Central memory CD8-positive, alpha-beta T cell (primary cell): ENCODE data around the gene PRKAR1B.
"Not testable (repeated sequence)": the region's sequence is repeated elsewhere in the genome, so short reads cannot be mapped to it uniquely, and the experiment has no call there.

ENCODE experiments used
- ATAC-seq: fragments of 150-1000 bp; cut with Tn5 transposase; replicated peaks from 2 replicates; pipeline ENCODE4 v1.10.0; 2022; ENCODE audit warnings: mild to moderate bottlenecking, moderate FRiP score, moderate number of reproducible peaks; ENCODE audit not compliant: poor library complexity, severe bottlenecking; ENCODE audit errors: extremely low read depth
- DNase-seq, 2 donors: peaks; one replicate each; pipeline ENCODE4 v3.0.0; 2021; ENCODE audit warnings: low spot score in 2 of 2
- H3K27ac Mint-ChIP-seq: one replicate; pipeline ENCODE4 v1.8.0; 2022; ENCODE audit warnings: low read depth, mild to moderate bottlenecking, moderate library complexity, mixed read lengths
- H3K27me3 Mint-ChIP-seq: one replicate; pipeline ENCODE4 v1.8.0; 2022; ENCODE audit warnings: mixed read lengths
- H3K36me3 Mint-ChIP-seq: one replicate; pipeline ENCODE4 v1.8.0; 2022; ENCODE audit warnings: mild to moderate bottlenecking, moderate library complexity, mixed read lengths; ENCODE audit not compliant: insufficient read depth
- H3K4me1 Mint-ChIP-seq: one replicate; pipeline ENCODE4 v1.8.0; 2022; ENCODE audit warnings: mixed read lengths
- H3K4me3 Mint-ChIP-seq: one replicate; pipeline ENCODE4 v1.8.0; 2022; ENCODE audit warnings: mild to moderate bottlenecking, moderate library complexity, mixed read lengths
- H3K9me3 Mint-ChIP-seq: one replicate; pipeline ENCODE4 v1.8.0; 2022; ENCODE audit warnings: mixed read lengths

The PRKAR1B gene

GRCh38 chr7:657010-657409 is 70.1 kb downstream of the PRKAR1B start:
- ATAC-seq, H3K4me3 Mint-ChIP-seq, H3K9me3 Mint-ChIP-seq, H3K4me1 Mint-ChIP-seq, H3K27ac Mint-ChIP-seq, H3K36me3 Mint-ChIP-seq, DNase-seq, H3K27me3 Mint-ChIP-seq: not testable (repeated sequence)

GRCh38 chr7:655758-656157 is 71.3 kb downstream of the PRKAR1B start:
- Mint-ChIP-seq H3K4me1 (no peaks in the 10 kb centered on the region), H3K36me3 (no peaks in the 10 kb centered on the region), H3K27me3 (no peaks in the 10 kb centered on the region), H3K27ac (no peak overlapping the region), H3K4me3 (no peak overlapping the region), H3K9me3 (no peaks in the 10 kb centered on the region)
- ATAC-seq: no peak
- no peak for DNase-seq

GRCh38 chr7:653829-654764 is 73.0 kb downstream of the PRKAR1B start:
- no peaks in the 10 kb centered on the region for H3K36me3 Mint-ChIP-seq
- no peaks in the 10 kb centered on the region for H3K27me3 Mint-ChIP-seq
- ATAC-seq (no peak), DNase-seq (no peak)
- no peaks in the 10 kb centered on the region for H3K9me3 Mint-ChIP-seq
- H3K27ac Mint-ChIP-seq: no peak overlapping the region
- H3K4me3 Mint-ChIP-seq: no peak overlapping the region
- H3K4me1 Mint-ChIP-seq: no peaks in the 10 kb centered on the region

GRCh38 chr7:652881-653280 is 74.2 kb downstream of the PRKAR1B start:
- Mint-ChIP-seq H3K9me3 (no peaks in the 10 kb centered on the region), H3K27me3 (no peaks in the 10 kb centered on the region), H3K36me3 (no peaks in the 10 kb centered on the region), H3K4me1 (no peaks in the 10 kb centered on the region), H3K27ac (no peak overlapping the region), H3K4me3 (no peak overlapping the region)
- DNase-seq: no peak
- no peak for ATAC-seq

GRCh38 chr7:652167-652566 is 74.9 kb downstream of the PRKAR1B start:
- H3K4me1 Mint-ChIP-seq, H3K4me3 Mint-ChIP-seq, H3K36me3 Mint-ChIP-seq, H3K27me3 Mint-ChIP-seq, ATAC-seq, H3K9me3 Mint-ChIP-seq: not testable (repeated sequence)
- peak in 1 of 2 donors; percentile 14 for DNase-seq
- peak overlapping the region; percentile 68 for H3K27ac Mint-ChIP-seq

- Mint-ChIP-seq H3K36me3 (no peaks in the 10 kb centered on the region), H3K4me1 (no peaks in the 10 kb centered on the region), H3K9me3 (no peaks in the 10 kb centered on the region), H3K27me3 (no peaks in the 10 kb centered on the region), H3K27ac (peak overlapping the region; percentile 68), H3K4me3 (no peak overlapping the region)
- ATAC-seq: no peak
- peak in 1 of 2 donors; percentile 37 for DNase-seq
These were observed 75.9 kb downstream of the PRKAR1B start for GRCh38 chr7:651032-651728.

- Mint-ChIP-seq H3K4me3 (no peak overlapping the region), H3K4me1 (no peaks in the 10 kb centered on the region), H3K27ac (no peak overlapping the region), H3K36me3 (no peaks in the 10 kb centered on the region), H3K9me3 (no peaks in the 10 kb centered on the region), H3K27me3 (no peaks in the 10 kb centered on the region)
- DNase-seq (no peak), ATAC-seq (no peak)
These were observed 76.6 kb downstream of the PRKAR1B start for GRCh38 chr7:650339-651031.

GRCh38 chr7:646951-647350 is 80.1 kb downstream of the PRKAR1B start:
- no peaks in the 10 kb centered on the region for H3K9me3 Mint-ChIP-seq
- DNase-seq: no peak
- H3K4me1 Mint-ChIP-seq: no peaks in the 10 kb centered on the region
- no peak for ATAC-seq
- H3K36me3 Mint-ChIP-seq: no peaks in the 10 kb centered on the region
- no peak overlapping the region for H3K4me3 Mint-ChIP-seq
- H3K27ac Mint-ChIP-seq: no peak overlapping the region
- H3K27me3 Mint-ChIP-seq: no peaks in the 10 kb centered on the region

GRCh38 chr7:646487-646886 is 80.6 kb downstream of the PRKAR1B start:
- Mint-ChIP-seq H3K27ac (no peak overlapping the region), H3K4me1 (no peaks in the 10 kb centered on the region)
- no peak for ATAC-seq

GRCh38 chr7:645606-646005 is 81.5 kb downstream of the PRKAR1B start:
- peaks cover 3% of the 10 kb centered on the region for H3K4me1 Mint-ChIP-seq
- no peak overlapping the region for H3K27ac Mint-ChIP-seq
- H3K36me3 Mint-ChIP-seq: no peaks in the 10 kb centered on the region
- no peaks in the 10 kb centered on the region for H3K9me3 Mint-ChIP-seq
- no peak for ATAC-seq
- no peak for DNase-seq
- H3K27me3 Mint-ChIP-seq: no peaks in the 10 kb centered on the region
- no peak overlapping the region for H3K4me3 Mint-ChIP-seq

More at GRCh38 chr7:646487-646886, 80.6 kb downstream of the PRKAR1B start:
- DNase-seq: no peak
- no peaks in the 10 kb centered on the region for H3K36me3 Mint-ChIP-seq
- H3K27me3 Mint-ChIP-seq: no peaks in the 10 kb centered on the region
- H3K9me3 Mint-ChIP-seq: no peaks in the 10 kb centered on the region
- H3K4me3 Mint-ChIP-seq: no peak overlapping the region

- Mint-ChIP-seq H3K4me3 (no peak overlapping the region), H3K36me3 (no peaks in the 10 kb centered on the region), H3K27me3 (no peaks in the 10 kb centered on the region), H3K9me3 (no peaks in the 10 kb centered on the region), H3K27ac (no peak overlapping the region), H3K4me1 (peaks cover 6% of the 10 kb centered on the region)
- no peak for DNase-seq
- no peak for ATAC-seq
These were observed 82.4 kb downstream of the PRKAR1B start for GRCh38 chr7:644381-645305.

- H3K36me3 Mint-ChIP-seq: no peaks in the 10 kb centered on the region
- peaks cover 6% of the 10 kb centered on the region for H3K4me1 Mint-ChIP-seq
- H3K4me3 Mint-ChIP-seq: no peak overlapping the region
- H3K27ac Mint-ChIP-seq: no peak overlapping the region
- no peaks in the 10 kb centered on the region for H3K9me3 Mint-ChIP-seq
- DNase-seq (no peak), ATAC-seq (no peak)
- H3K27me3 Mint-ChIP-seq: no peaks in the 10 kb centered on the region
These were observed 85.1 kb downstream of the PRKAR1B start for GRCh38 chr7:641966-642365.
